Brain pericyte (primary cell): Measurements from ENCODE around the gene CABP2.
"Not testable (repeated sequence)": the region's sequence is repeated elsewhere in the genome, so short reads cannot be mapped to it uniquely, and the experiment has no call there.

Source experiments
- DNase-seq: peaks from one replicate; pipeline ENCODE4 v3.0.0-alpha.2; 2012; ENCODE audit warnings: low read depth, low spot score

The CABP2 gene

GRCh38 chr11:67538823-67539505 lies 15.7 kb upstream of the CABP2 start:
- no peak for DNase-seq

GRCh38 chr11:67538306-67538705 lies 15.1 kb upstream of the CABP2 start:
- DNase-seq: no peak

- DNase-seq: no peak
Observed at GRCh38 chr11:67535561-67535960, 12.3 kb upstream of the CABP2 start.

GRCh38 chr11:67534070-67534679 lies 10.9 kb upstream of the CABP2 start:
- no peak for DNase-seq

- no peak for DNase-seq
Observed at GRCh38 chr11:67532889-67533288, 9.6 kb upstream of the CABP2 start.

GRCh38 chr11:67530282-67530592 lies 7.0 kb upstream of the CABP2 start:
- DNase-seq: no peak

GRCh38 chr11:67528376-67528775 lies 5.1 kb upstream of the CABP2 start:
- no peak for DNase-seq

- no peak for DNase-seq
Observed at GRCh38 chr11:67525275-67525976, 2.2 kb upstream of the CABP2 start.

GRCh38 chr11:67524480-67524808 lies 1.2 kb upstream of the CABP2 start:
- no peak for DNase-seq

- DNase-seq: no peak
Observed at GRCh38 chr11:67523556-67524479, 572 bp upstream of the CABP2 start.

- DNase-seq: no peak
Observed at GRCh38 chr11:67522338-67522737, 908 bp downstream of the CABP2 start.

GRCh38 chr11:67521924-67522323 lies 1.3 kb downstream of the CABP2 start:
- DNase-seq: no peak

- DNase-seq: no peak
Observed at GRCh38 chr11:67520856-67521824, 2.1 kb downstream of the CABP2 start.

- no peak for DNase-seq
Observed at GRCh38 chr11:67519726-67520125, 3.5 kb downstream of the CABP2 start.

- DNase-seq: no peak
Observed at GRCh38 chr11:67517784-67518552, 5.3 kb downstream of the CABP2 start.

- DNase-seq: no peak
Observed at GRCh38 chr11:67516806-67517205, 6.4 kb downstream of the CABP2 start.

- no peak for DNase-seq
Observed at GRCh38 chr11:67514116-67514515, 9.1 kb downstream of the CABP2 start.

- not testable (repeated sequence) for DNase-seq
Observed at GRCh38 chr11:67511558-67511957, 11.7 kb downstream of the CABP2 start.

- no peak for DNase-seq
Observed at GRCh38 chr11:67510023-67510345, 13.3 kb downstream of the CABP2 start.

- DNase-seq: peak; percentile 88
Observed at GRCh38 chr11:67508486-67509121, 14.6 kb downstream of the CABP2 start.
